OCI-LY7 (cell line): ENCODE data around the gene RAI2. TPM values are rescaled to one million over a fixed set of nuclear protein-coding genes. Genes with fewer than 3 reads are reported as not detected.

ENCODE experiments used
- BruUV-seq: library from RNA; stranded (reverse); fragments of 400-500 nt; replicated peaks from 2 replicates; lab custom pipeline; 2021; lab: Mats Ljungman, UMichigan
- CTCF ChIA-PET: fragments of 300-600 bp; sonication (Branson Sonifier 250); formaldehyde crosslinking; loops from one replicate; lab custom pipeline; 2022; ENCODE audit warnings: antibody characterized with exemption; ENCODE audit not compliant: unreplicated experiment; lab: Charles Lee
- POLR2A ChIA-PET: fragments of 300-600 bp; sonication (Branson Sonifier 250); formaldehyde crosslinking; loops from one replicate; lab custom pipeline; 2022; ENCODE audit warnings: antibody characterized with exemption; lab: Charles Lee
- DNase-seq: peaks from one replicate; pipeline ENCODE4 v3.0.0-alpha.2; 2015; ENCODE audit warnings: low spot score
- H2AFZ ChIP-seq: fragments of 200-600 bp; sonication (generic), shearing (Covaris generic); 2 replicates; pipeline ENCODE4 v1.6.1; 2014; ENCODE audit warnings: mild to moderate bottlenecking, antibody characterized with exemption, low read length, moderate library complexity
- H3K27ac ChIP-seq: fragments of 200-600 bp; sonication (generic); 2 replicates; pipeline ENCODE4 v1.5.1; 2014; ENCODE audit warnings: mixed run types, low read depth, mild to moderate bottlenecking, moderate library complexity, low read length, inconsistent platforms; ENCODE audit not compliant: poor library complexity, severe bottlenecking
- H3K36me3 ChIP-seq: fragments of 200-600 bp; sonication (generic); 2 replicates; pipeline ENCODE4 v1.6.1; 2014; ENCODE audit warnings: mild to moderate bottlenecking, antibody characterized with exemption, low read length, moderate library complexity, mixed read lengths; ENCODE audit not compliant: insufficient read depth
- H3K4me1 ChIP-seq: fragments of 200-600 bp; sonication (generic); 2 replicates; pipeline ENCODE4 v1.5.1; 2014; ENCODE audit warnings: mild to moderate bottlenecking, low read length; ENCODE audit not compliant: insufficient read depth, poor library complexity, severe bottlenecking
- H3K4me2 ChIP-seq: fragments of 200-600 bp; sonication (generic); 2 replicates; pipeline ENCODE4 v1.6.1; 2014; ENCODE audit warnings: mild to moderate bottlenecking, low read length
- H3K4me3 ChIP-seq: fragments of 200-600 bp; sonication (generic); 2 replicates; pipeline ENCODE4 v1.5.1; 2014; ENCODE audit warnings: mild to moderate bottlenecking, low read depth, low read length; ENCODE audit not compliant: poor library complexity, severe bottlenecking
- H3K79me2 ChIP-seq: fragments of 200-600 bp; sonication (generic); 2 replicates; pipeline ENCODE4 v1.6.1; 2016; ENCODE audit warnings: low read depth, mild to moderate bottlenecking, low read length, moderate library complexity, mixed read lengths; ENCODE audit not compliant: insufficient read depth
- H3K9me2 ChIP-seq: fragments of 200-600 bp; sonication (generic); 2 replicates; pipeline ENCODE4 v1.6.1; 2016; ENCODE audit warnings: mild to moderate bottlenecking, low read length, mixed read lengths; ENCODE audit not compliant: insufficient read depth
- H3K9me3 ChIP-seq: fragments of 200-600 bp; sonication (generic); 2 replicates; pipeline ENCODE4 v1.6.1; 2014; ENCODE audit warnings: mild to moderate bottlenecking, mixed run types, low read length, mixed read lengths
- H4K20me1 ChIP-seq: fragments of 200-600 bp; sonication (generic); 2 replicates; pipeline ENCODE4 v1.6.1; 2014; ENCODE audit warnings: mild to moderate bottlenecking, antibody characterized with exemption, low read length, moderate library complexity, mixed read lengths; ENCODE audit not compliant: insufficient read depth
- CTCF ChIP-seq: fragments of 200-600 bp; sonication (generic); conservative IDR thresholded peaks from 2 replicates; pipeline ENCODE4 v1.5.1; 2014; ENCODE audit warnings: mild to moderate bottlenecking, antibody characterized with exemption, low read length, moderate library complexity, mixed read lengths
- EZH2phosphoT487 ChIP-seq: fragments of 200-600 bp; sonication (generic); IDR thresholded peaks from 2 replicates; pipeline ENCODE4 v1.6.1; 2018; ENCODE audit warnings: low read depth, borderline replicate concordance, mild to moderate bottlenecking, mixed run types, antibody characterized with exemption, low read length, moderate library complexity, mixed read lengths
- intact Hi-C: fragments of 100-400 bp; cut with micrococcal nuclease; formaldehyde crosslinking; loops from one replicate; pipeline ENCODE4 v1.10.0; 2022; ENCODE audit not compliant: unreplicated experiment
- total RNA-seq, 2 experiments: library from RNA; depleted of rRNA in 1 of 2; stranded (reverse); fragments of >200 nt in 1 of 2; shearing (Covaris generic) in 1 of 2; gene quantifications; 2 replicates each; pipeline ENCODE4 v1.2.3, GENCODE V29; 2014 to 2022

RAI2 gene
- total RNA-seq, 2 experiments from 2014 or later, result not detected

- Histone ChIP-seq H4K20me1 (no peaks in the 10 kb centered on the region), H3K9me2 (no peaks in the 10 kb centered on the region), H3K79me2 (no peaks in the 10 kb centered on the region), H3K4me3 (no peak overlapping the region), H3K4me1 (no peaks in the 10 kb centered on the region), H3K36me3 (no peaks in the 10 kb centered on the region), H3K27ac (no peak overlapping the region), H3K4me2 (no peak overlapping the region), H3K9me3 (no peaks in the 10 kb centered on the region), H2AFZ (no peak overlapping the region)
- intact Hi-C loops, result no loop called here
- POLR2A ChIA-PET, result no interaction called here
- DNase-seq, result no peak
- TF ChIP-seq CTCF (no peak), EZH2phosphoT487 (no peak)
- CTCF ChIA-PET, result no interaction called here
- BruUV-seq, result no TSS peak
Measured at GRCh38 chrX:17882680-17883079, 21.6 kb upstream of the RAI2 start.

- Histone ChIP-seq H3K4me3 (no peak overlapping the region), H3K9me2 (no peaks in the 10 kb centered on the region), H4K20me1 (no peaks in the 10 kb centered on the region), H3K79me2 (no peaks in the 10 kb centered on the region), H2AFZ (no peak overlapping the region), H3K27ac (no peak overlapping the region), H3K4me1 (no peaks in the 10 kb centered on the region), H3K4me2 (no peak overlapping the region), H3K36me3 (no peaks in the 10 kb centered on the region), H3K9me3 (no peaks in the 10 kb centered on the region)
- intact Hi-C loops, result no loop called here
- no TSS peak for BruUV-seq
- ChIA-PET CTCF (no interaction called here), POLR2A (no interaction called here)
- DNase-seq, result no peak
- TF ChIP-seq EZH2phosphoT487 (no peak), CTCF (no peak)
Measured at GRCh38 chrX:17878028-17878670, 17.1 kb upstream of the RAI2 start.

GRCh38 chrX:17876135-17876534 is 15.0 kb upstream of the RAI2 start:
- Histone ChIP-seq H3K79me2 (no peaks in the 10 kb centered on the region), H3K36me3 (no peaks in the 10 kb centered on the region), H3K4me1 (no peaks in the 10 kb centered on the region), H2AFZ (no peak overlapping the region), H4K20me1 (no peaks in the 10 kb centered on the region), H3K4me2 (no peak overlapping the region), H3K4me3 (no peak overlapping the region), H3K9me3 (no peaks in the 10 kb centered on the region), H3K27ac (no peak overlapping the region), H3K9me2 (no peaks in the 10 kb centered on the region)
- TF ChIP-seq CTCF, result no peak
- TF ChIP-seq EZH2phosphoT487, result no peak
- BruUV-seq, result no TSS peak
- no peak for DNase-seq
- intact Hi-C loops, result no loop called here
- ChIA-PET CTCF (no interaction called here), POLR2A (no interaction called here)
